MM.1S (cell line): ENCODE results near the gene CD82.

Experiments
- DNase-seq: peaks from one replicate; pipeline ENCODE4 v3.0.0-alpha.2; 2015
- H2AFZ ChIP-seq: fragments of 300-600 bp; sonication (generic); 2 replicates; pipeline ENCODE4 v1.6.0; 2016; ENCODE audit warnings: antibody characterized with exemption, low read length
- H3F3A ChIP-seq: fragments of 300-600 bp; sonication (generic); 2 replicates; pipeline ENCODE4 v1.6.1; 2016; ENCODE audit warnings: mild to moderate bottlenecking, antibody characterized with exemption, low read length, moderate library complexity, mixed read lengths; ENCODE audit not compliant: insufficient read depth
- H3K27ac ChIP-seq: fragments of 300-600 bp; sonication (generic); 2 replicates; pipeline ENCODE4 v1.5.1; 2016; ENCODE audit warnings: mild to moderate bottlenecking, low read length
- H3K27me3 ChIP-seq: fragments of 300-600 bp; sonication (generic); replicated peaks from 2 replicates; pipeline ENCODE4 v1.6.0; 2016; ENCODE audit warnings: low read length; ENCODE audit not compliant: insufficient read depth
- H3K36me3 ChIP-seq: fragments of 300-600 bp; sonication (generic); replicated peaks from 2 replicates; pipeline ENCODE4 v1.6.1; 2016; ENCODE audit warnings: mild to moderate bottlenecking, low read length, mixed read lengths; ENCODE audit not compliant: insufficient read depth
- H3K4me1 ChIP-seq: fragments of 300-600 bp; sonication (generic); 2 replicates; pipeline ENCODE4 v1.6.1; 2016; ENCODE audit warnings: low read length, mixed read lengths
- H3K4me2 ChIP-seq: fragments of 300-600 bp; sonication (generic); 2 replicates; pipeline ENCODE4 v1.6.0; 2016; ENCODE audit warnings: low read depth, low read length
- H3K4me3 ChIP-seq: fragments of 300-600 bp; sonication (generic); 2 replicates; pipeline ENCODE4 v1.5.1; 2016; ENCODE audit warnings: low read length, mixed read lengths
- H3K79me2 ChIP-seq: fragments of 300-600 bp; sonication (generic); 2 replicates; pipeline ENCODE4 v1.6.1; 2016; ENCODE audit warnings: mixed run types, low read length, mixed read lengths
- H3K9ac ChIP-seq: fragments of 300-600 bp; sonication (generic); 2 replicates; pipeline ENCODE4 v1.6.1; 2016; ENCODE audit warnings: low read length, mixed read lengths
- H3K9me2 ChIP-seq: fragments of 300-600 bp; sonication (generic); replicated peaks from 2 replicates; pipeline ENCODE4 v1.6.1; 2016; ENCODE audit warnings: mild to moderate bottlenecking, low read length, mixed read lengths; ENCODE audit not compliant: insufficient read depth
- H3K9me3 ChIP-seq: fragments of 300-600 bp; sonication (generic); replicated peaks from 2 replicates; pipeline ENCODE4 v1.6.1; 2016; ENCODE audit warnings: mild to moderate bottlenecking, low read length, mixed read lengths; ENCODE audit not compliant: insufficient read depth
- H4K20me1 ChIP-seq: fragments of 300-600 bp; sonication (generic); 2 replicates; pipeline ENCODE4 v1.6.1; 2016; ENCODE audit warnings: mild to moderate bottlenecking, low read length, moderate library complexity, mixed read lengths; ENCODE audit not compliant: insufficient read depth
- EZH2 ChIP-seq: fragments of 300-600 bp; sonication (generic); optimal IDR thresholded peaks from 2 replicates; pipeline ENCODE3; 2017; ENCODE audit warnings: low read depth, mild to moderate bottlenecking, antibody characterized with exemption, low read length, mixed read lengths
- EZH2phosphoT487 ChIP-seq: fragments of 300-600 bp; sonication (generic); IDR thresholded peaks from 2 replicates; pipeline ENCODE4 v1.6.1; 2018; ENCODE audit warnings: antibody characterized with exemption, low read length
- TF ChIP-seq, protein P1 (sequence below): fragments of 300-600 bp; sonication (generic); IDR thresholded peaks from 2 replicates; pipeline ENCODE4 v1.5.1; 2016; ENCODE audit warnings: antibody characterized with exemption, low read length, mixed read lengths

CD82 gene

DNA sequence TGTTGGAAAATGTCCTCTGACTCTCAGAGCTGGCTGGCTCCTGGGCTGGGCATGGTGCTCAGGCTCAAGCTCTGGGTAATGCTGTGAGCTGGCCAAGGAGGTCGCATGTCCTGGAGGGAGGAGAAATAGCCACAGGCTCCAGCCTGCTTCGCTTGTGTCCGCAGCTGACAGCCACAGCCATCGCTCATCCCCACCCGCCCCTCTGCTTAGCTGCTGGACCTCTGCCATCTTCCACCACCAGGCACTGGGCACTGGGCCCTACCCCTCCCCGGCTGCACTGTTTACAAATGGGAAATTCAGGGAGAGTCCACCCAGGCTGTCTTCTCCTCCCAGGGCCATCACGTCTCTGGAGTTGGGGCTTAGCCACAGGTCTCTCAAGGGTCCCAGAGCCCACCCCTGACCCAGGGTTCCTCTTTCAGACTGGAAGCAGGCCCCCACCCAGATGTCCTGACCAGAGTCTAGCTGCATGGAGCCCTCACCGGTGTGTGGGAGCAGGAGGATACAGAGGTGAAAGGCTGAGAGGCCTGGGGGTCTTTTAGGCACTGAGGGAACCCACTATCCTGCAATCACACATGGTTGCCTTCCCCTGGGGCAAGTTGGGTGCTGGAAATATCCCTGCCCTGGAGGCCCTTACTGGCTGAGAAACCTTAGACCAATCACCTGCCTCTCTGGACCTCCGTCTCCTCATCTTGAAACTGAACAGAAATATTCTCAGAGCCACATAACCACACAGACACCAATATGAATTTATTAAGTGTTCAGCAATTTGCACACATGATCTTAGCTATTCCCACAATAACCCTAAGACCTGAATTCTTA, 62.7 kb downstream of the CD82 start:
- no peak overlapping the region for H3K9ac ChIP-seq
- H3K4me2 ChIP-seq, result no peak overlapping the region

DNA sequence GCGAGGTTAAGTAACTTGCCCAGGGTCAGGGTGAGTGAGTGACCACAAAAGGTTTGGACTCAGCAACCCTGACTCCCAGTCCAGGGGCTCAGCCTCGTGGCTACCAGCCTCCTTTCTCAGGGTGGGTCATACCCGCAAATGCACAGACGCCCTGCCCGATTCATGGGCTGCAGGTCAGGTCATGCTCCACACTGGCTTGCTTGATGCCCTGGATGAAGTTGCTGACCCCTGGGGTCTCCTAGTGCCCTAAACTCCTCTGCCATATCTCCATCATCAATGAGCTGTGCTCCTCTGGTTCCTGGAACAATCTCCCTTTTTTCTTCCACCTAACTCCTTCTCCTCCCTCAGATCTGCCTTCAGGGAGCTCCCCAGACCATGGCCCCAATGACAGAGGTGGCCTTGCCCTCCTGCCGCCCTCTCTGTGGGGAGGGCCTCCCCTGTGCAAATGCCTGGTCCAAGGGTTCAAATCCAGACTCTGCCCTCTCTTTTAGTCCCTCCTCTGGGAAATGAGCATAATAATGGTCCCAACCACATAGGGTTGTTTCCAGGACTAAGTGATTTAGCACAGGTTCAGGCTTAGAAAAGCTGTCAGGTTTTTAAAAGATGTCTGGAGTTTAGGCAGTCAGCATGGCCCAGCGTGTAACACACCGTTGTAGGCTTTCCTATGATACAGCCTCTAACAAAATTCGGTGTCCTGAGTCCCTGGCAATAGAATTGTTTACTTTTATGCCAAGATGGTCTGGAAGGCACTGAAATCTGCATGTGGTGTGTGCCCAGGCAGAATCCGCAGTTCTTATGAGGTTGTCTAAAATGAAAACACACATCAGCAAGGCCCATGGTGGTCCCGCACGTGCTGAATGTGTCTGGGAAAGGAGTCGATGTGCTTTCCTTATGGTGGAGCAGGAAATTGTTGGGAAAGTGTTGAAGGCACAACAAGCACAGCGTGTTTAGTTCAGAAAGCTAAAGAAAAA, 63.6 kb downstream of the CD82 start:
- H3K4me3 ChIP-seq, result no peak overlapping the region
- H3K9me2 ChIP-seq, result no peaks in the 10 kb centered on the region
- no peak overlapping the region for H2AFZ ChIP-seq
- H3K27ac ChIP-seq, result no peak overlapping the region
- TF ChIP-seq EZH2phosphoT487, result no peak
- TF ChIP-seq, protein P1, sequence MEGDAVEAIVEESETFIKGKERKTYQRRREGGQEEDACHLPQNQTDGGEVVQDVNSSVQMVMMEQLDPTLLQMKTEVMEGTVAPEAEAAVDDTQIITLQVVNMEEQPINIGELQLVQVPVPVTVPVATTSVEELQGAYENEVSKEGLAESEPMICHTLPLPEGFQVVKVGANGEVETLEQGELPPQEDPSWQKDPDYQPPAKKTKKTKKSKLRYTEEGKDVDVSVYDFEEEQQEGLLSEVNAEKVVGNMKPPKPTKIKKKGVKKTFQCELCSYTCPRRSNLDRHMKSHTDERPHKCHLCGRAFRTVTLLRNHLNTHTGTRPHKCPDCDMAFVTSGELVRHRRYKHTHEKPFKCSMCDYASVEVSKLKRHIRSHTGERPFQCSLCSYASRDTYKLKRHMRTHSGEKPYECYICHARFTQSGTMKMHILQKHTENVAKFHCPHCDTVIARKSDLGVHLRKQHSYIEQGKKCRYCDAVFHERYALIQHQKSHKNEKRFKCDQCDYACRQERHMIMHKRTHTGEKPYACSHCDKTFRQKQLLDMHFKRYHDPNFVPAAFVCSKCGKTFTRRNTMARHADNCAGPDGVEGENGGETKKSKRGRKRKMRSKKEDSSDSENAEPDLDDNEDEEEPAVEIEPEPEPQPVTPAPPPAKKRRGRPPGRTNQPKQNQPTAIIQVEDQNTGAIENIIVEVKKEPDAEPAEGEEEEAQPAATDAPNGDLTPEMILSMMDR, result no peak
- no peak for TF ChIP-seq EZH2
- H3K4me1 ChIP-seq, result no peaks in the 10 kb centered on the region
- H3K27me3 ChIP-seq, result no peaks in the 10 kb centered on the region
- H3K36me3 ChIP-seq, result no peaks in the 10 kb centered on the region
- H3K4me2 ChIP-seq, result no peak overlapping the region
- no peak for DNase-seq
- H3F3A ChIP-seq, result no peaks in the 10 kb centered on the region
- no peaks in the 10 kb centered on the region for H3K9me3 ChIP-seq
- no peaks in the 10 kb centered on the region for H4K20me1 ChIP-seq
- no peak overlapping the region for H3K9ac ChIP-seq
- no peaks in the 10 kb centered on the region for H3K79me2 ChIP-seq

More for the DNA sequence above, 62.7 kb downstream of the CD82 start:
- H3K36me3 ChIP-seq, result no peaks in the 10 kb centered on the region
- no peak for DNase-seq
- H3K4me3 ChIP-seq, result no peak overlapping the region
- H4K20me1 ChIP-seq, result no peaks in the 10 kb centered on the region
- H3K27me3 ChIP-seq, result no peaks in the 10 kb centered on the region
- no peak overlapping the region for H2AFZ ChIP-seq
- TF ChIP-seq, protein P1, result no peak
- no peak for TF ChIP-seq EZH2
- TF ChIP-seq EZH2phosphoT487, result no peak
- no peaks in the 10 kb centered on the region for H3K79me2 ChIP-seq
- H3K4me1 ChIP-seq, result no peaks in the 10 kb centered on the region
- H3F3A ChIP-seq, result no peaks in the 10 kb centered on the region
- no peak overlapping the region for H3K27ac ChIP-seq
- no peaks in the 10 kb centered on the region for H3K9me3 ChIP-seq
- H3K9me2 ChIP-seq, result no peaks in the 10 kb centered on the region

DNA sequence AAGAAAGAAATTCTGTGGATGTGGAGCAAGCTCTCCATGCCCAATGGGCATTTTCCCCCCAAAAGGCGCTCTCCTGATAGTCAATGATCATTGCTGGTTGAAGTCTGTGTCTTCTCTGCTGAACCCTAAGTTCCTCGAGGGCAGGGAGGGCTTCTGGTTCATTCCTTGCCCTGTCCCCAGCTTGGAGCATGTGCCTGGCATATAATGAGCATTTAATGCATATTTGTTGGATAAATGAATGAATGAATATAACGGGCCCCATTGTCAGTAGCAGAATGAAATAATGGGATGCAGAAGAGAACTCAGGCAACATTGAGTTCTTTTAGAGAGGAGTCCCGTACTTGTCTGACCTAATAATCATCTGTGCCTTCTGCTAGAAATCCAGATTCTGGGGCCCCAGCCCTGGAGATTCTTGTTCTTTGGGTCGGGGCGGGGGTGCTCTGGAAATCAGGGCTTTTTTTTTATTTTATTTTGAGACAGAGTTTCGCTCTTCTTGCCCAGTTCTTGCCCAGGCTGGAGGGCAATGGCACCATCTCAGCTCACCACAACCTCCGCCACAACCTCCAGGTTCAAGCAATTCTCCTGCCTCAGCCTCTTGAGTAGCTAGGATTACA, 64.4 kb downstream of the CD82 start:
- H3K4me2 ChIP-seq, result no peak overlapping the region
- no peak overlapping the region for H3K4me3 ChIP-seq
- H3K9me3 ChIP-seq, result no peaks in the 10 kb centered on the region
- no peak for TF ChIP-seq EZH2phosphoT487
- TF ChIP-seq EZH2, result no peak
- TF ChIP-seq, protein P1, result no peak
- no peaks in the 10 kb centered on the region for H3K4me1 ChIP-seq
- H2AFZ ChIP-seq, result no peak overlapping the region
- no peak overlapping the region for H3K9ac ChIP-seq
- no peaks in the 10 kb centered on the region for H3K27me3 ChIP-seq
- H3K79me2 ChIP-seq, result no peaks in the 10 kb centered on the region
- no peaks in the 10 kb centered on the region for H3K9me2 ChIP-seq
- H4K20me1 ChIP-seq, result no peaks in the 10 kb centered on the region
- no peak overlapping the region for H3K27ac ChIP-seq
- no peaks in the 10 kb centered on the region for H3K36me3 ChIP-seq
- no peak for DNase-seq
- no peaks in the 10 kb centered on the region for H3F3A ChIP-seq
